ENCODE measurements around the gene INO80D. TPM values are rescaled to one million over a fixed set of nuclear protein-coding genes. Genes with fewer than 3 reads are reported as not detected.
"Not testable (repeated sequence)": the region's sequence is repeated elsewhere in the genome, so short reads cannot be mapped to it uniquely, and the experiment has no call there.

The INO80D gene
- total RNA-seq, 2 donors from 2014 or later, result 27.3 to 27.8 TPM

- no peak for DNase-seq
- ATAC-seq, result peak; percentile 38
- intact Hi-C loops (cut with DNase I, micrococcal nuclease), result no loop called here
Observed at GRCh38 chr2:206086716-206087350, 859 bp upstream of the INO80D start.

- ATAC-seq (peak; percentile 40), DNase-seq (peak; percentile 46 to 61)
- intact Hi-C loops (cut with DNase I, micrococcal nuclease), result no loop called here
Observed at GRCh38 chr2:206084870-206085741, 868 bp downstream of the INO80D start.

GRCh38 chr2:206084439-206084869, 1.5 kb downstream of the INO80D start:
- ATAC-seq (peak; percentile 55), DNase-seq (peak; percentile 61 to 83)
- intact Hi-C loops (cut with DNase I, micrococcal nuclease), result no loop called here

- DNase-seq (peak; percentile 39 to 59), ATAC-seq (peak; percentile 45)
- intact Hi-C loops (cut with DNase I, micrococcal nuclease), result no loop called here
Observed at GRCh38 chr2:206083602-206084438, 2.2 kb downstream of the INO80D start.

GRCh38 chr2:206082298-206082843, 3.6 kb downstream of the INO80D start:
- DNase-seq (no peak), ATAC-seq (no peak)
- intact Hi-C loops (cut with DNase I, micrococcal nuclease), result no loop called here

- no peak for ATAC-seq
- DNase-seq, result no peak
- intact Hi-C loops (cut with DNase I, micrococcal nuclease), result no loop called here
Observed at GRCh38 chr2:206080927-206081326, 5.0 kb downstream of the INO80D start.

GRCh38 chr2:206079699-206080465, 6.1 kb downstream of the INO80D start:
- no peak for ATAC-seq
- intact Hi-C loops (cut with DNase I, micrococcal nuclease), result no loop called here
- no peak for DNase-seq

GRCh38 chr2:206077879-206078278, 8.1 kb downstream of the INO80D start:
- intact Hi-C loops (cut with DNase I, micrococcal nuclease); DNase-seq; ATAC-seq: not testable (repeated sequence)

- no peak for ATAC-seq
- intact Hi-C loops (cut with DNase I, micrococcal nuclease), result no loop called here
- no peak for DNase-seq
Observed at GRCh38 chr2:206075113-206075512, 10.9 kb downstream of the INO80D start.

GRCh38 chr2:206071807-206072206, 14.2 kb downstream of the INO80D start:
- DNase-seq, result no peak
- peak; percentile 49 for ATAC-seq
- intact Hi-C loops (cut with DNase I, micrococcal nuclease), result no loop called here

GRCh38 chr2:206069417-206069816, 16.6 kb downstream of the INO80D start:
- DNase-seq, result no peak

GRCh38 chr2:206068207-206068606, 17.8 kb downstream of the INO80D start:
- ATAC-seq (no peak), DNase-seq (no peak)
- intact Hi-C loops (cut with DNase I, micrococcal nuclease), result no loop called here

More at GRCh38 chr2:206069417-206069816, 16.6 kb downstream of the INO80D start:
- intact Hi-C loops (cut with DNase I, micrococcal nuclease), result no loop called here
- ATAC-seq, result no peak

- ATAC-seq, result no peak
- no peak for DNase-seq
- intact Hi-C loops (cut with DNase I, micrococcal nuclease), result no loop called here
Observed at GRCh38 chr2:206064077-206064476, 21.9 kb downstream of the INO80D start.

- no peak for ATAC-seq
- intact Hi-C loops (cut with DNase I, micrococcal nuclease), result no loop called here
- DNase-seq, result no peak
Observed at GRCh38 chr2:206063635-206064034, 22.3 kb downstream of the INO80D start.

- no peak for ATAC-seq
- no peak for DNase-seq
- intact Hi-C loops (cut with DNase I, micrococcal nuclease), result no loop called here
Observed at GRCh38 chr2:206062724-206063123, 23.2 kb downstream of the INO80D start.

GRCh38 chr2:206056286-206056685, 29.7 kb downstream of the INO80D start:
- DNase-seq (no peak), ATAC-seq (no peak)
- intact Hi-C loops (cut with DNase I, micrococcal nuclease), result no loop called here

GRCh38 chr2:206054952-206055351, 31.0 kb downstream of the INO80D start:
- intact Hi-C loops (cut with DNase I, micrococcal nuclease), result no loop called here
- ATAC-seq (peak; percentile 33), DNase-seq (no peak)

GRCh38 chr2:206051912-206052311, 34.1 kb downstream of the INO80D start:
- no peak for DNase-seq
- intact Hi-C loops (cut with DNase I, micrococcal nuclease), result no loop called here
- no peak for ATAC-seq
